ENCODE measurements around the gene UBE2C. TPM values are rescaled to one million over a fixed set of nuclear protein-coding genes. Genes with fewer than 3 reads are reported as not detected.

Gene UBE2C
- total RNA-seq, 1 donor from 2014 or later, result 21.9 TPM

DNA sequence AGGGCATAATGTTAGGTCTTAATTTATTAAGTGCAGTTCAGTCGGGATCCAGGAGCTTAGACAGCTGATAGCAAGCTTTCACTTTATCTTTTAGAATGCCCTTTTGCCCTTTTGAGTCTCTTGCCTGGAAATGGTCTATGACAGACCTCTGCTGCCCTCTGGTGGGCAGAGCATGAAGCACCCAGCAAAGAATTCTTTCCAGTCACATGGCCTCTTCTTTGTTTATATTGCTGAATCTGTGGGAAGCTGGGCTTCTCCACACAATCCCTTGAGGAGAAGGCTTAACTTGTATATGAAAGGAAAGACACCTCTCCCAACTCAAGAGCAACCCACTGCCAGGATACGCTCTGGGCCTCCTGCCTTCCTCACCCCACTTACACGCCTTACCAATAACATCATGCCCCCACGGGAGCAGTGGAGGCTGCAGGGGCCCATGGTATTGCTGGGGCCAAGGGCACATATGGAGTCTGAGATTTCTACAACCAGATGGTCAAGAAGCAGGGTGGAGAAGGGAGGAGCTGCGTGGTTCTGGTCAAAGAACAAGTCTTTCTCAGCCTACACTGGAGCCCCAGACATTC, 41.2 kb upstream of the UBE2C start:
- TF ChIP-seq, protein P1, sequence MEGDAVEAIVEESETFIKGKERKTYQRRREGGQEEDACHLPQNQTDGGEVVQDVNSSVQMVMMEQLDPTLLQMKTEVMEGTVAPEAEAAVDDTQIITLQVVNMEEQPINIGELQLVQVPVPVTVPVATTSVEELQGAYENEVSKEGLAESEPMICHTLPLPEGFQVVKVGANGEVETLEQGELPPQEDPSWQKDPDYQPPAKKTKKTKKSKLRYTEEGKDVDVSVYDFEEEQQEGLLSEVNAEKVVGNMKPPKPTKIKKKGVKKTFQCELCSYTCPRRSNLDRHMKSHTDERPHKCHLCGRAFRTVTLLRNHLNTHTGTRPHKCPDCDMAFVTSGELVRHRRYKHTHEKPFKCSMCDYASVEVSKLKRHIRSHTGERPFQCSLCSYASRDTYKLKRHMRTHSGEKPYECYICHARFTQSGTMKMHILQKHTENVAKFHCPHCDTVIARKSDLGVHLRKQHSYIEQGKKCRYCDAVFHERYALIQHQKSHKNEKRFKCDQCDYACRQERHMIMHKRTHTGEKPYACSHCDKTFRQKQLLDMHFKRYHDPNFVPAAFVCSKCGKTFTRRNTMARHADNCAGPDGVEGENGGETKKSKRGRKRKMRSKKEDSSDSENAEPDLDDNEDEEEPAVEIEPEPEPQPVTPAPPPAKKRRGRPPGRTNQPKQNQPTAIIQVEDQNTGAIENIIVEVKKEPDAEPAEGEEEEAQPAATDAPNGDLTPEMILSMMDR (IDR thresholded peaks at IDR 0.05), result peak; percentile 99
- H3K27me3 Mint-ChIP-seq (ENCODE audit: unreplicated experiment), result peaks cover 15% of the 10 kb centered on the region
- no peaks in the 10 kb centered on the region for H3K36me3 Mint-ChIP-seq (ENCODE audit: unreplicated experiment)
- H3K4me1 Mint-ChIP-seq (ENCODE audit: unreplicated experiment), result peaks cover 22% of the 10 kb centered on the region
- H3K27ac Mint-ChIP-seq (ENCODE audit: unreplicated experiment), result peak overlapping the region; percentile 90
- H3K9me3 Mint-ChIP-seq (ENCODE audit: unreplicated experiment), result no peaks in the 10 kb centered on the region
- peak; percentile 87 for DNase-seq (ENCODE audit: extremely low spot score, unreplicated experiment)
- no peak overlapping the region for H3K4me3 Mint-ChIP-seq (ENCODE audit: unreplicated experiment)

DNA sequence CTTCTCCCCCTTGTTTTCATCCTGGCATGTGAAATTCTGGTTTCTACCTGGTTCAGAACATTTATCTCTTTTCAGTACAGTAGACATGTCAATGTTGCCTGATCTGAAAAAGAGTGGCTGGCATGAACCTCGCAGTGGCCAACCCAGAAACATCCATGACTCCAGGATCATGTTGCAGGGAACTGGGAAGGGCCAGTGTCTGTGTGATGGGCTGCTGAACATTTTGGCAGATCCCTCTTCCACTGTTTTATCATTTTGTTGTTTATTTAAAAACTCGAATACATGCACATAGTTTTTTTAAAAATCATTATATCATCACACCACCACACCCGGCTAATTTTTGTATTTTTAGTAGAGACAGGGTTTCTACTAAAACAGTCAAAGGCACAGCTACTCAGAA, 39.8 kb upstream of the UBE2C start:
- TF ChIP-seq, protein P1 (IDR thresholded peaks at IDR 0.05), result no peak
- H3K4me1 Mint-ChIP-seq (ENCODE audit: unreplicated experiment), result peaks cover 22% of the 10 kb centered on the region
- H3K27ac Mint-ChIP-seq (ENCODE audit: unreplicated experiment), result no peak overlapping the region
- H3K9me3 Mint-ChIP-seq (ENCODE audit: unreplicated experiment), result no peaks in the 10 kb centered on the region
- DNase-seq (ENCODE audit: extremely low spot score, unreplicated experiment), result no peak
- H3K36me3 Mint-ChIP-seq (ENCODE audit: unreplicated experiment), result no peaks in the 10 kb centered on the region
- H3K27me3 Mint-ChIP-seq (ENCODE audit: unreplicated experiment), result peaks cover 7% of the 10 kb centered on the region
- H3K4me3 Mint-ChIP-seq (ENCODE audit: unreplicated experiment), result no peak overlapping the region

DNA sequence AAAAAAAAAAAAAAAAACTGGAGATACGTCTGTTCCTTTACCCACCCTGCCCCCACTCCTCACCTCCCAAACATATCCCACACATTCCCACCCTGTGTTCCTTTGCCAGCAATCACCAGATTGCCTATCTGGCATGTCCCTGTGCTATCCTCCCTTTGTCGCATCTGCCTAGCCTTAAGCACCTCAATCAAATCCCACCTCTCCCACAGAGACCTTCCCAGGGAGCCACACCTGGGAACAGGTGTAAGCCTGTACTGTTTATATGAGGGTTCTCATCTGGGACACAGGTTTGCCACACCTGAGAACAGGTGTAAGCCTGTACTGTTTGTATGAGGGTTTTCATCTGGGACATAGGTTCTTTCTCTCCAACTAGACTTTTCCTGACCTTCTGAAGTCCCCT, 37.5 kb upstream of the UBE2C start:
- Mint-ChIP-seq H3K27ac (ENCODE audit: unreplicated experiment) (no peak overlapping the region), H3K4me1 (ENCODE audit: unreplicated experiment) (peaks cover 43% of the 10 kb centered on the region), H3K27me3 (ENCODE audit: unreplicated experiment) (peaks cover 3% of the 10 kb centered on the region), H3K4me3 (ENCODE audit: unreplicated experiment) (no peak overlapping the region), H3K36me3 (ENCODE audit: unreplicated experiment) (no peaks in the 10 kb centered on the region), H3K9me3 (ENCODE audit: unreplicated experiment) (no peaks in the 10 kb centered on the region)
- no peak for DNase-seq (ENCODE audit: extremely low spot score, unreplicated experiment)
- TF ChIP-seq, protein P1 (IDR thresholded peaks at IDR 0.05), result no peak

DNA sequence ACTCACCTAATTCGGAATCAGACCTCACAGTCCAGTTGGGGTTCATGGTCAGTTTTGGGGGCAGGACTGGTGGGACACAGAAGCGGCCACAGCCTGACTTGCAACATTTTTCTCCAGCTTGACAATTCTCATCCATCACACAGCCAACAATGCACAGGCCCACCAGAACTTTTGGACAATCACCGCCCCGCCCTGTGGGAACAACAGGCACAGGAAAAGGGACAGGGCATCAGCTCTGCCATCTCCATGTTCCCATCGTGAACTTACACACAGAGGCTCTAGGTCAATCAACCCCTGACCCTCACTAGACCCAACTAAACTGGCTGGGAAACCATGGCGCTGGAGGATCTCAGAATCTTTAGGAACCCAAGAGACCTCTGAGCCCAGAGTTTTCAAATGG, 37.0 kb upstream of the UBE2C start:
- H3K9me3 Mint-ChIP-seq (ENCODE audit: unreplicated experiment), result no peaks in the 10 kb centered on the region
- TF ChIP-seq, protein P1 (IDR thresholded peaks at IDR 0.05), result no peak

DNA sequence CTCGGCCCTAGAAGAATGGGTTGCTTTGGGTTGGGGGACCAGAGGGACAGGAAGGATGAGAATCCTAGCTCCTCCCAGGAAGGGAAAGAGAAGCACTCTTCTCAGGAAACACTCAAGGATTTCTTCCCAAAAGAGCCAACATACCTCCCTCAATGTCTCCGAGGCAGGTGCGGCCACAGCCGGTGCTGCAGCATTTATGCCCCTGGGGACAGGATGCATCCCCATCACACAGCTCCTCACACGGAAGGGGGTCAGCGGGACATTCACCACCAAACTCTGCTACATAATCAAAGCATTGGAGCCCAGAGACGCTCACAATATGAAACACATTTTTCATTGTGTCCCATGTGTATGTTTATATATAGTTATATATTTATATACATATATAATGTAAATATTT, 35.5 kb upstream of the UBE2C start:
- Mint-ChIP-seq H3K27me3 (ENCODE audit: unreplicated experiment) (peaks cover 3% of the 10 kb centered on the region), H3K36me3 (ENCODE audit: unreplicated experiment) (no peaks in the 10 kb centered on the region), H3K4me3 (ENCODE audit: unreplicated experiment) (no peak overlapping the region), H3K9me3 (ENCODE audit: unreplicated experiment) (no peaks in the 10 kb centered on the region), H3K27ac (ENCODE audit: unreplicated experiment) (no peak overlapping the region), H3K4me1 (ENCODE audit: unreplicated experiment) (peaks cover 50% of the 10 kb centered on the region)
- TF ChIP-seq, protein P1 (IDR thresholded peaks at IDR 0.05), result no peak
- no peak for DNase-seq (ENCODE audit: extremely low spot score, unreplicated experiment)

More for the DNA sequence above, 37.0 kb upstream of the UBE2C start:
- Mint-ChIP-seq H3K36me3 (ENCODE audit: unreplicated experiment) (no peaks in the 10 kb centered on the region), H3K4me3 (ENCODE audit: unreplicated experiment) (no peak overlapping the region), H3K27me3 (ENCODE audit: unreplicated experiment) (peaks cover 3% of the 10 kb centered on the region), H3K4me1 (ENCODE audit: unreplicated experiment) (peaks cover 48% of the 10 kb centered on the region), H3K27ac (ENCODE audit: unreplicated experiment) (no peak overlapping the region)
- no peak for DNase-seq (ENCODE audit: extremely low spot score, unreplicated experiment)
